CD4-positive, alpha-beta memory T cell (primary cell): ENCODE measurements around the gene DYNC2H1. TPM values are rescaled to one million over a fixed set of nuclear protein-coding genes. Genes with fewer than 3 reads are reported as not detected.

ENCODE experiments used
- CTCF ChIA-PET: fragments of 350-600 bp; sonication (Branson Sonifier 250); formaldehyde crosslinking; loops from one replicate; lab custom pipeline; 2021; ENCODE audit warnings: inconsistent platforms; ENCODE audit not compliant: partially characterized antibody; lab: Charles Lee
- POLR2A ChIA-PET: fragments of 350-600 bp; sonication (Branson Sonifier 250); formaldehyde crosslinking; loops from one replicate; lab custom pipeline; 2021; ENCODE audit not compliant: partially characterized antibody; lab: Charles Lee
- DNase-seq, 5 donors: peaks; one replicate each; pipeline versions ENCODE4 v3.0.0 to v3.0.0-alpha.2; 2020 to 2022; ENCODE audit warnings: mixed read lengths in 1 of 5
- H3K27ac ChIP-seq: one replicate; pipeline ENCODE4 v1.7.0; 2013; ENCODE audit warnings: low read depth, low read length
- H3K27me3 ChIP-seq: 2 replicates; pipeline ENCODE4 v1.7.0; 2013; ENCODE audit warnings: mild to moderate bottlenecking, low read length, moderate library complexity; ENCODE audit not compliant: insufficient read depth
- H3K36me3 ChIP-seq: 2 replicates; pipeline ENCODE4 v1.7.0; 2013; ENCODE audit warnings: mild to moderate bottlenecking, low read length, moderate library complexity; ENCODE audit not compliant: insufficient read depth
- H3K4me1 ChIP-seq: 2 replicates; pipeline ENCODE4 v1.7.0; 2013; ENCODE audit warnings: mild to moderate bottlenecking, low read length, moderate library complexity; ENCODE audit not compliant: insufficient read depth
- H3K4me3 ChIP-seq, 2 donors: one replicate each; pipeline ENCODE4 v1.7.0; 2013; ENCODE audit warnings: low read length in 2 of 2, mild to moderate bottlenecking in 1 of 2
- H3K9me3 ChIP-seq, 2 donors: one replicate each; pipeline ENCODE4 v1.7.0; 2013; ENCODE audit warnings: low read length in 2 of 2, control low read depth in 1 of 2; ENCODE audit not compliant: control insufficient read depth in 1 of 2
- H3K27ac Mint-ChIP-seq, 7 donors: one replicate each; pipeline ENCODE4 v1.8.0; 2020 to 2021; ENCODE audit warnings: mixed read lengths in 7 of 7, mild to moderate bottlenecking in 6 of 7, inconsistent platforms in 3 of 7, moderate library complexity in 3 of 7
- H3K27me3 Mint-ChIP-seq, 2 donors: one replicate each; pipeline ENCODE4 v1.8.0; 2020 to 2021; ENCODE audit warnings: mixed read lengths in 2 of 2
- H3K36me3 Mint-ChIP-seq, 2 donors: one replicate each; pipeline ENCODE4 v1.8.0; 2020 to 2021; ENCODE audit warnings: mixed read lengths in 2 of 2, inconsistent platforms in 1 of 2, mild to moderate bottlenecking in 1 of 2
- H3K4me1 Mint-ChIP-seq, 4 donors: one replicate each; pipeline ENCODE4 v1.8.0; 2020 to 2021; ENCODE audit warnings: mixed read lengths in 4 of 4, mild to moderate bottlenecking in 1 of 4
- H3K4me3 Mint-ChIP-seq, 8 donors: one replicate each; pipeline ENCODE4 v1.8.0; 2020 to 2021; ENCODE audit warnings: mixed read lengths in 8 of 8, mild to moderate bottlenecking in 7 of 8, moderate library complexity in 6 of 8, inconsistent platforms in 3 of 8
- H3K9me3 Mint-ChIP-seq, 8 donors: one replicate each; pipeline ENCODE4 v1.8.0; 2020 to 2021; ENCODE audit warnings: mixed read lengths in 8 of 8, mild to moderate bottlenecking in 5 of 8, inconsistent platforms in 3 of 8, moderate library complexity in 1 of 8
- intact Hi-C: fragments of 100-400 bp; cut with micrococcal nuclease; formaldehyde crosslinking; loops from one replicate; pipeline ENCODE4 v1.15.1; 2023
- polyA plus RNA-seq, 2 donors: library from polyadenylated mRNA; unstranded; fragments of 300-500 nt; fragmentation: Illumina TruSeq; gene quantifications; one replicate each; pipeline ENCODE4 v1.2.3, GENCODE V29; 2021
- total RNA-seq, 2 experiments: library from RNA; stranded (reverse); gene quantifications; one replicate each; pipeline ENCODE4 v1.2.3, GENCODE V29; 2021

DYNC2H1 gene, protein sequence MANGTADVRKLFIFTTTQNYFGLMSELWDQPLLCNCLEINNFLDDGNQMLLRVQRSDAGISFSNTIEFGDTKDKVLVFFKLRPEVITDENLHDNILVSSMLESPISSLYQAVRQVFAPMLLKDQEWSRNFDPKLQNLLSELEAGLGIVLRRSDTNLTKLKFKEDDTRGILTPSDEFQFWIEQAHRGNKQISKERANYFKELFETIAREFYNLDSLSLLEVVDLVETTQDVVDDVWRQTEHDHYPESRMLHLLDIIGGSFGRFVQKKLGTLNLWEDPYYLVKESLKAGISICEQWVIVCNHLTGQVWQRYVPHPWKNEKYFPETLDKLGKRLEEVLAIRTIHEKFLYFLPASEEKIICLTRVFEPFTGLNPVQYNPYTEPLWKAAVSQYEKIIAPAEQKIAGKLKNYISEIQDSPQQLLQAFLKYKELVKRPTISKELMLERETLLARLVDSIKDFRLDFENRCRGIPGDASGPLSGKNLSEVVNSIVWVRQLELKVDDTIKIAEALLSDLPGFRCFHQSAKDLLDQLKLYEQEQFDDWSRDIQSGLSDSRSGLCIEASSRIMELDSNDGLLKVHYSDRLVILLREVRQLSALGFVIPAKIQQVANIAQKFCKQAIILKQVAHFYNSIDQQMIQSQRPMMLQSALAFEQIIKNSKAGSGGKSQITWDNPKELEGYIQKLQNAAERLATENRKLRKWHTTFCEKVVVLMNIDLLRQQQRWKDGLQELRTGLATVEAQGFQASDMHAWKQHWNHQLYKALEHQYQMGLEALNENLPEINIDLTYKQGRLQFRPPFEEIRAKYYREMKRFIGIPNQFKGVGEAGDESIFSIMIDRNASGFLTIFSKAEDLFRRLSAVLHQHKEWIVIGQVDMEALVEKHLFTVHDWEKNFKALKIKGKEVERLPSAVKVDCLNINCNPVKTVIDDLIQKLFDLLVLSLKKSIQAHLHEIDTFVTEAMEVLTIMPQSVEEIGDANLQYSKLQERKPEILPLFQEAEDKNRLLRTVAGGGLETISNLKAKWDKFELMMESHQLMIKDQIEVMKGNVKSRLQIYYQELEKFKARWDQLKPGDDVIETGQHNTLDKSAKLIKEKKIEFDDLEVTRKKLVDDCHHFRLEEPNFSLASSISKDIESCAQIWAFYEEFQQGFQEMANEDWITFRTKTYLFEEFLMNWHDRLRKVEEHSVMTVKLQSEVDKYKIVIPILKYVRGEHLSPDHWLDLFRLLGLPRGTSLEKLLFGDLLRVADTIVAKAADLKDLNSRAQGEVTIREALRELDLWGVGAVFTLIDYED (N-terminal part only)
- 1 to 10 TPM; 3.9 to 4.2 TPM for total RNA-seq
- 1 to 10 TPM in 1 of 2 donors, under 1 TPM in 1; 0.58 to 1.1 TPM for polyA plus RNA-seq

GRCh38 chr11:103108933-103109817 lies at the start of gene DYNC2H1:
Gene DYNC2H1, plus strand, starts transcription at chr11:103109426. Its CDS starts 149 bp downstream, at chr11:103109575.
- ChIA-PET CTCF (interaction anchor here (0.7 to 5.9 kb wide), 18 partner anchors 9 to 1194 kb away, joined by 3 to 49 read pairs (median 5); partner anchors contain the start of genes CEP126 and DCUN1D5), POLR2A (interaction anchor here (0.7 to 3.7 kb wide), 7 partner anchors 9 to 1596 kb away, joined by 3 to 74 read pairs (median 3); partner anchors contain the start of gene DCUN1D5)
- DNase-seq = peak; percentile 88 to 90 (median 90)
- peak within 1 kb of the TSS; percentile 70 to 99 for H3K4me3 ChIP-seq
- H3K27ac ChIP-seq = peak within 1 kb of the TSS; percentile 62
- Mint-ChIP-seq H3K4me1 (peaks cover 2 to 14% (median 11%) of the 10 kb centered on the region in 4 donors), H3K9me3 (peaks cover 0 to 2% (median 0%) of the 10 kb centered on the region in 8 donors), H3K4me3 (peak within 1 kb of the TSS; percentile 92 to 100 (median 98)), H3K27ac (peak within 1 kb of the TSS; percentile 94 to 100 (median 98)), H3K36me3 (peaks cover 0 to 8% of the 10 kb centered on the region in 2 donors), H3K27me3 (peaks cover 5 to 7% of the 10 kb centered on the region in 2 donors)
- intact Hi-C loops = loop anchor here (1.0 kb wide), 3 partner anchors 17 to 492 kb away; partner anchors contain the start of gene DCUN1D5
- no peaks in the 10 kb centered on the region for H3K4me1 ChIP-seq
- H3K27me3 ChIP-seq = no peaks in the 10 kb centered on the region
- no peaks in the 10 kb centered on the region for H3K36me3 ChIP-seq
- no peaks in the 10 kb centered on the region for H3K9me3 ChIP-seq

GRCh38 chr11:103061656-103062055 lies 47.6 kb upstream of the DYNC2H1 start:
- Histone ChIP-seq H3K36me3 (peaks cover 12% of the 10 kb centered on the region), H3K4me1 (no peaks in the 10 kb centered on the region), H3K9me3 (no peaks in the 10 kb centered on the region), H3K27ac (no peak overlapping the region), H3K4me3 (no peak overlapping the region), H3K27me3 (no peaks in the 10 kb centered on the region)
- Mint-ChIP-seq H3K9me3 (no peaks in the 10 kb centered on the region), H3K36me3 (peaks cover 31 to 47% of the 10 kb centered on the region in 2 donors), H3K4me3 (no peak overlapping the region), H3K27me3 (no peaks in the 10 kb centered on the region), H3K4me1 (peaks cover 0 to under 1% (median 0%) of the 10 kb centered on the region in 4 donors), H3K27ac (peak overlapping the region in 1 of 7 donors; percentile 57)
- DNase-seq = no peak
- ChIA-PET POLR2A (no interaction called here), CTCF (interaction anchor here (1.9 kb wide), 1 partner anchor 30 kb away, joined by 4 read pairs; the partner anchor contains the start of gene DCUN1D5)
- intact Hi-C loops = no loop called here

- Mint-ChIP-seq H3K4me1 (peaks cover 26 to 43% (median 36%) of the 10 kb centered on the region in 4 donors), H3K4me3 (no peak overlapping the region), H3K36me3 (peaks cover 32 to 49% of the 10 kb centered on the region in 2 donors), H3K27ac (no peak overlapping the region), H3K9me3 (no peaks in the 10 kb centered on the region), H3K27me3 (no peaks in the 10 kb centered on the region)
- H3K27me3 ChIP-seq = no peaks in the 10 kb centered on the region
- no peaks in the 10 kb centered on the region for H3K9me3 ChIP-seq
- CTCF ChIA-PET = no interaction called here
- peaks cover 31% of the 10 kb centered on the region for H3K4me1 ChIP-seq
- DNase-seq = no peak
- H3K36me3 ChIP-seq = peaks cover 7% of the 10 kb centered on the region
- no peak overlapping the region for H3K4me3 ChIP-seq
- H3K27ac ChIP-seq = no peak overlapping the region
- POLR2A ChIA-PET = no interaction called here
- intact Hi-C loops = no loop called here
Measured at GRCh38 chr11:103067118-103067517, 42.1 kb upstream of the DYNC2H1 start.

DNA sequence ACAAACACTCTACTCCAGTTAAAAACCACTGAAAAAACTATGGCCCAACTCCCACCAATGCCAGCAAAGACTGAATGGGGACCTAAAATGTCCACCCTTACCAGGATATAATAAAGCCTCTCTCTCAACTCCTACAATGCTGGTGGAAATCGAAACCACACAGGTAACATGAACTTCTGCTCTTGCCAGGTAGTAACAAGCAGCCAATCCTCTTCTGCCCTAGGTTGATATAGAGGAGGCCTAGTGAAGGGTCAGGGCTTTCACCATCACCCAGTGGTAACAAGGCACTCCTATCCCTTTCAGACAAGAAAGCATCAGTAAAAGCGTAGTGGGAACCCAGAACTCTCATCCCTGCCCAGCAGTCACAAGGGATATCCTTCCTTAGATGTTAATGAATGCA lies 39.9 kb upstream of the DYNC2H1 start:
- no peaks in the 10 kb centered on the region for H3K27me3 Mint-ChIP-seq
- intact Hi-C loops = no loop called here
- DNase-seq = no peak
- Histone ChIP-seq H3K36me3 (peaks cover 5% of the 10 kb centered on the region), H3K4me1 (peaks cover 31% of the 10 kb centered on the region), H3K27ac (no peak overlapping the region), H3K27me3 (no peaks in the 10 kb centered on the region), H3K4me3 (no peak overlapping the region), H3K9me3 (no peaks in the 10 kb centered on the region)
- peaks cover 31 to 44% of the 10 kb centered on the region in 2 donors for H3K36me3 Mint-ChIP-seq
- H3K9me3 Mint-ChIP-seq = no peaks in the 10 kb centered on the region
- H3K4me1 Mint-ChIP-seq = peaks cover 29 to 47% (median 37%) of the 10 kb centered on the region in 4 donors
- ChIA-PET POLR2A (interaction anchor here (1.6 kb wide), 1 partner anchor 22 kb away, joined by 8 read pairs; the partner anchor contains the start of gene DCUN1D5), CTCF (interaction anchor here (1.4 to 1.7 kb wide), 2 partner anchors 12 to 40 kb away, joined by 4 to 5 read pairs; partner anchors contain the start of gene DYNC2H1)
- peak overlapping the region; percentile 58 to 91 (median 81) for H3K27ac Mint-ChIP-seq
- peak overlapping the region in 7 of 8 donors; percentile 28 to 67 (median 56) for H3K4me3 Mint-ChIP-seq

GRCh38 chr11:103070142-103070541 lies 39.1 kb upstream of the DYNC2H1 start:
- ChIA-PET CTCF (interaction anchor here (1.7 kb wide), 1 partner anchor 39 kb away, joined by 5 read pairs; the partner anchor contains the start of gene DYNC2H1), POLR2A (interaction anchor here (1.4 kb wide), 1 partner anchor 39 kb away, joined by 5 read pairs; the partner anchor contains the start of gene DYNC2H1)
- Histone ChIP-seq H3K36me3 (peaks cover 5% of the 10 kb centered on the region), H3K27me3 (no peaks in the 10 kb centered on the region), H3K4me3 (no peak overlapping the region), H3K4me1 (peaks cover 31% of the 10 kb centered on the region), H3K9me3 (no peaks in the 10 kb centered on the region), H3K27ac (peak overlapping the region; percentile 9)
- peak in 3 of 5 donors; percentile 4 to 17 (median 16) for DNase-seq
- Mint-ChIP-seq H3K27ac (peak overlapping the region; percentile 53 to 88 (median 78)), H3K4me1 (peaks cover 29 to 47% (median 37%) of the 10 kb centered on the region in 4 donors), H3K36me3 (peaks cover 34 to 44% of the 10 kb centered on the region in 2 donors), H3K4me3 (peak overlapping the region in 7 of 8 donors; percentile 45 to 68 (median 59)), H3K9me3 (no peaks in the 10 kb centered on the region), H3K27me3 (no peaks in the 10 kb centered on the region)
- intact Hi-C loops = loop anchor here (2.0 kb wide), 1 partner anchor 21 kb away; no protein-coding TSS in a partner anchor
